Loucy (cell line): Measurements from ENCODE around the gene HIF1AN.

Experiments
- CTCF ChIP-seq: fragments of 200-600 bp; sonication (generic); conservative IDR thresholded peaks from 2 replicates; pipeline ENCODE4 v1.5.1; 2014; ENCODE audit warnings: mild to moderate bottlenecking, antibody characterized with exemption, low read length
- EZH2phosphoT487 ChIP-seq: fragments of 200-600 bp; IDR thresholded peaks from 2 replicates; pipeline ENCODE4 v1.6.1; 2018; ENCODE audit warnings: antibody characterized with exemption, mild to moderate bottlenecking, moderate library complexity, borderline replicate concordance

- no peak for TF ChIP-seq CTCF
- no peak for TF ChIP-seq EZH2phosphoT487
Observed at GRCh38 chr10:100490531-100490930, 45.2 kb upstream of the HIF1AN start.
